ENCODE measurements around the gene NUMBL.
"Not testable (repeated sequence)": the region's sequence is repeated elsewhere in the genome, so short reads cannot be mapped to it uniquely, and the experiment has no call there.

NUMBL gene

GRCh38 chr19:40690050-40690692, at the start of gene NUMBL:
Gene NUMBL (minus strand): TSS chr19:40690651. CDS start chr19:40690483, 168 bp downstream.
- Mint-ChIP-seq H3K27ac (peak within 1 kb of the TSS; percentile 83), H3K4me1 (peaks cover 10% of the 10 kb centered on the region), H3K36me3 (peaks cover 29% of the 10 kb centered on the region), H3K4me3 (peak within 1 kb of the TSS; percentile 92), H3K27me3 (no peaks in the 10 kb centered on the region), H3K9me3 (no peaks in the 10 kb centered on the region)
- ATAC-seq: peak; percentile 39

DNA sequence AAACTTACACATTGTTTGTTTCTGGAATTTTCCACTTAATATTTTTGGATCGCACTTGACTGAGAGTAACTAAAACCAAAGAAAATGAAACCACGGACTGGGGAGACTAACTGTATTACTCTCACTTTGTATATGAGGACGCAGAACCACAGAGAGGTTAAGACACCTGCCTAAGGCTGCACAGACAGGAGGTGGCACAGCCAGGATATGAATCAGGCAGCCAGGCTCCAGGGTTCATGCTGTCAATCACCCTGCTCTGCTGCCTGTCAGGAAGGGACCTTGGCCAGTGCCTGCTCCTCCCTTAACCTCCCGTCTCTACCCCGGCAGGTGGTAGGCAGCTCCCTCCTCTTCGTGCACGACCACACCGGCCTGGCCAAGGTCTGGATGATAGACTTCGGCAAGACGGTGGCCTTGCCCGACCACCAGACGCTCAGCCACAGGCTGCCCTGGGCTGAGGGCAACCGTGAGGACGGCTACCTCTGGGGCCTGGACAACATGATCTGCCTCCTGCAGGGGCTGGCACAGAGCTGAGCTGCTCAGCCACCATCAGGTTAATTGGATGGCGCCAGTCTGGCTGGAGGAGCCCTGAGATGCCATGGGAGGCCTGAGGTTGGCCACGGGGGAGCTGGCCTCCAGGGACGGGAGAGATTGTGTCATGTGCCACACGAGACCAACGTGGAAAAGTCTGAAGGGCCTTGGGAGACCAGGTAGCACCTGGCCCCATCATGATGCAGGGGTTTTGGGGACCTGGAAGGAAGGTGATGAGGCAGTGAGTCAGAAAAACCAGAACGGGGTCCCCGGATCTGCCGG, 48.8 kb upstream of the NUMBL start:
- Mint-ChIP-seq H3K27me3 (no peaks in the 10 kb centered on the region), H3K27ac (no peak overlapping the region), H3K36me3 (peaks cover 39% of the 10 kb centered on the region), H3K9me3 (no peaks in the 10 kb centered on the region), H3K4me3 (no peak overlapping the region), H3K4me1 (no peaks in the 10 kb centered on the region)
- no peak for ATAC-seq

GRCh38 chr19:40737102-40737644, 46.7 kb upstream of the NUMBL start:
- no peaks in the 10 kb centered on the region for H3K27me3 Mint-ChIP-seq
- H3K9me3 Mint-ChIP-seq: no peaks in the 10 kb centered on the region
- H3K4me3 Mint-ChIP-seq: no peak overlapping the region
- H3K27ac Mint-ChIP-seq: no peak overlapping the region
- H3K4me1 Mint-ChIP-seq: no peaks in the 10 kb centered on the region
- H3K36me3 Mint-ChIP-seq: peaks cover 57% of the 10 kb centered on the region
- ATAC-seq: no peak

GRCh38 chr19:40736661-40737060, 46.2 kb upstream of the NUMBL start:
- H3K9me3 Mint-ChIP-seq: no peaks in the 10 kb centered on the region
- no peak overlapping the region for H3K27ac Mint-ChIP-seq
- H3K4me3 Mint-ChIP-seq: no peak overlapping the region
- H3K36me3 Mint-ChIP-seq: peaks cover 61% of the 10 kb centered on the region
- ATAC-seq: no peak
- no peaks in the 10 kb centered on the region for H3K4me1 Mint-ChIP-seq
- H3K27me3 Mint-ChIP-seq: no peaks in the 10 kb centered on the region

DNA sequence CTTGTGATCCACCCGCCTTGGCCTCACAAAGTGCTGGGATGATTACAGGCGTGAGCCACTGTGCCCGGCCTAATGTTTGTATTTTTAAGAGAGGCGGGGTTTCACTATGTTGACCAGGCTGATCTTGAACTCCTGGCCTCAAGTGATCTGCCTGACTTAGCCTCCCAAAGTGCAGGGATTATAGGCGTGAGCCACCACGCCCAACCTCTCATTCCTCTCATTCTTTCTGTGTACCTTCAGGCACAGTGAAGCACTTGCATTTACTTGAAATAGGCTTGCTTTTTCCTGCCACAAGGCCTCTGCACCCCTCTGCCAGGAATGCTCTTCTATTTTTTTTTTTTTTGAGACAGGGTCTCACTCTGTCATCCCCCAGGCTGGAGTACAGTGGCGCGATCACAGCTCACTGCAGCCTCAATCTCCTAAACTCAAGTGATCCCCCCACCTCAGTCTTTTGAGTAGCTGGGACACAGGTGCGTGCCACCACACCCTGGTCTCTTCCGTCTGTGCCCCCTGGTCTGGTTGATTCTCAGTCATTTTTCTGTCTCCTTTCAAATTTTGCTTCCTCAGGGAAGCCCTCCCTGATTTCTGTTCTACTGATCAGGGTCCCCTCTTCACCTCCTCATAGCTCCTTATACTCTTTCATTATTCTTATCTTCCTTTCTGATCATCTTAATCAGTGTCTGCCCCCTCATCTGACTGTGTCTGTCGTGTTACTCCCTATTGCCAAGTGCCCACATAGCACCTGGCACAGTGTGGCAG, 44.7 kb upstream of the NUMBL start:
- ATAC-seq: no peak
- Mint-ChIP-seq H3K4me3 (no peak overlapping the region), H3K27ac (no peak overlapping the region), H3K36me3 (peaks cover 75% of the 10 kb centered on the region), H3K9me3 (no peaks in the 10 kb centered on the region), H3K4me1 (no peaks in the 10 kb centered on the region), H3K27me3 (no peaks in the 10 kb centered on the region)

DNA sequence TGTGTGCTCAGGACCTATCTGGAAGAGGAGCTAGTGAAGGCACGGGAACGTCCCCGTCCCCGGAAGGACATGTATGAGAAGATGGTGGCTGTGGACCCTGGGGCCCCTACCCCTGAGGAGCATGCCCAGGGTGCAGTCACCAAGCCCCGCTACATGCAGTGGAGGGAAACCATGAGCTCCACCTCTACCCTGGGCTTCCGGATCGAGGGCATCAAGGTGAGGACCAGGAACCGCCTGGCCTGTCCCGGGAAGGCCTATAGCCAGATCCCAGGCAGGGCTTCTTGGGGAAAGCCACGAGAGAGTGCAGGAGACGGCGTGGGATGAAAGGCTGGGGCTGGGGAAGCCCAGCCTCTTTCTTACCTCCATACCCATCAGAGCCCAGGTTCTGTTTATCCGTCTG, 42.7 kb upstream of the NUMBL start:
- ATAC-seq: no peak
- H3K27ac Mint-ChIP-seq: no peak overlapping the region
- H3K27me3 Mint-ChIP-seq: no peaks in the 10 kb centered on the region
- no peak overlapping the region for H3K4me3 Mint-ChIP-seq
- no peaks in the 10 kb centered on the region for H3K9me3 Mint-ChIP-seq
- H3K36me3 Mint-ChIP-seq: peaks cover 64% of the 10 kb centered on the region
- no peaks in the 10 kb centered on the region for H3K4me1 Mint-ChIP-seq

GRCh38 chr19:40732304-40732703, 41.9 kb upstream of the NUMBL start:
- not testable (repeated sequence) for H3K27me3 Mint-ChIP-seq, H3K9me3 Mint-ChIP-seq, H3K4me3 Mint-ChIP-seq, H3K27ac Mint-ChIP-seq, H3K4me1 Mint-ChIP-seq, ATAC-seq
- H3K36me3 Mint-ChIP-seq: peaks cover 59% of the 10 kb centered on the region

- H3K36me3 Mint-ChIP-seq: peaks cover 56% of the 10 kb centered on the region
- H3K9me3 Mint-ChIP-seq, H3K4me3 Mint-ChIP-seq, H3K4me1 Mint-ChIP-seq, H3K27me3 Mint-ChIP-seq, ATAC-seq, H3K27ac Mint-ChIP-seq: not testable (repeated sequence)
Observed at GRCh38 chr19:40730065-40730464, 39.6 kb upstream of the NUMBL start.

DNA sequence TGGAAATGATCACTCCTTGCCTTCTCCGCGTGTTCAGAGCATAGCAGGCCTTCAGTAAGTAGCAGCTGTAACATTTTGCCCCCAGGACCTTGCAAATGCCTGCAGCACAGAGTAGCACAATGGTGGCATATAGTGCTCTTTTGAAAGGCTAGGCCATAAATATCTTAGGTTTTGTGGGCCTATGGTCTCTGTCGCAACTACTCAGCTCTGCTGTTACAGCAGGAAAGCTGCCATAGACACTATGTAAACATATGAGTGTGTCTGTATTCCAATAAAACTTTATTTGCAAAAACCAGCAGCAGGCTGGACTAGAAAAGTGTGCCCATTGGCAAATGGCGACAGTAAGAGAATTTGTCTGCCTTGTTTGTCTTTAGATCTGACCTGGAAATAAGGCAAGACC, 35.8 kb upstream of the NUMBL start:
- H3K36me3 Mint-ChIP-seq: peaks cover 60% of the 10 kb centered on the region
- H3K27ac Mint-ChIP-seq: no peak overlapping the region
- H3K4me3 Mint-ChIP-seq: no peak overlapping the region
- no peaks in the 10 kb centered on the region for H3K9me3 Mint-ChIP-seq
- no peaks in the 10 kb centered on the region for H3K27me3 Mint-ChIP-seq
- no peak for ATAC-seq
- H3K4me1 Mint-ChIP-seq: peaks cover 22% of the 10 kb centered on the region

- ATAC-seq: no peak
- no peaks in the 10 kb centered on the region for H3K9me3 Mint-ChIP-seq
- no peaks in the 10 kb centered on the region for H3K27me3 Mint-ChIP-seq
- no peak overlapping the region for H3K4me3 Mint-ChIP-seq
- H3K4me1 Mint-ChIP-seq: peaks cover 37% of the 10 kb centered on the region
- no peak overlapping the region for H3K27ac Mint-ChIP-seq
- H3K36me3 Mint-ChIP-seq: peaks cover 60% of the 10 kb centered on the region
Observed at GRCh38 chr19:40724855-40725254, 34.4 kb upstream of the NUMBL start.

GRCh38 chr19:40724315-40724714, 33.9 kb upstream of the NUMBL start:
- no peaks in the 10 kb centered on the region for H3K27me3 Mint-ChIP-seq
- H3K27ac Mint-ChIP-seq: no peak overlapping the region
- H3K4me1 Mint-ChIP-seq: peaks cover 39% of the 10 kb centered on the region
- no peak for ATAC-seq
- no peak overlapping the region for H3K4me3 Mint-ChIP-seq
- peaks cover 60% of the 10 kb centered on the region for H3K36me3 Mint-ChIP-seq
- H3K9me3 Mint-ChIP-seq: no peaks in the 10 kb centered on the region

DNA sequence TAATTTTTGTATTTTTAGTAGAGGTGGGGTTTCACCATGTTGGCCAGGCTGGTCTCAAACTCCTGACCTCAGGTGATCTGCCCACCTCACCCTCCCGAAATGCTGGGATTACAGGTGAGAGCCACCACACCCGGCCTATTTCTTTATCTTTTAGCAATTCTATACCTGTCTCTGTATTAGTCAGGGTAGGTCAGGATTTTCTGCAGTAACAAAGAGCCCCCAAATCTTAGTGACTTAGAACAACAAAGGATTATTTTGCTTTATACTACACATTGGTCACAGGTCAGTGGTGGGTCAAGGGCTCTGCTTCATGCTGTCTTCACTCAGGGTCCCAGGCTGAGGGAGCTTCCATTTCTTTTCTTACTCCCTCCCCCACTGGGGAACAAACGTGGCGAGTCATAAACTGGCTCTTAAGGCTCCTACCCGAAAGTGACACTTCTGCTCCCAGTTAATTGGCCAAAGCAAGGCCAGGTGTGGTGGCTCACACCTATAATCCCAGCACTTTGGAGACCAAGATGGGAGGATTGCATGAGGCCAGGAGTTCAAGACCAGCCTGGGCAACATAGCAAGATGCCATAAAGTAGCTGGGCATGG, 33.3 kb upstream of the NUMBL start:
- Mint-ChIP-seq H3K27me3 (no peaks in the 10 kb centered on the region), H3K27ac (no peak overlapping the region), H3K36me3 (peaks cover 60% of the 10 kb centered on the region), H3K4me1 (peaks cover 45% of the 10 kb centered on the region), H3K9me3 (no peaks in the 10 kb centered on the region), H3K4me3 (no peak overlapping the region)
- ATAC-seq: no peak

DNA sequence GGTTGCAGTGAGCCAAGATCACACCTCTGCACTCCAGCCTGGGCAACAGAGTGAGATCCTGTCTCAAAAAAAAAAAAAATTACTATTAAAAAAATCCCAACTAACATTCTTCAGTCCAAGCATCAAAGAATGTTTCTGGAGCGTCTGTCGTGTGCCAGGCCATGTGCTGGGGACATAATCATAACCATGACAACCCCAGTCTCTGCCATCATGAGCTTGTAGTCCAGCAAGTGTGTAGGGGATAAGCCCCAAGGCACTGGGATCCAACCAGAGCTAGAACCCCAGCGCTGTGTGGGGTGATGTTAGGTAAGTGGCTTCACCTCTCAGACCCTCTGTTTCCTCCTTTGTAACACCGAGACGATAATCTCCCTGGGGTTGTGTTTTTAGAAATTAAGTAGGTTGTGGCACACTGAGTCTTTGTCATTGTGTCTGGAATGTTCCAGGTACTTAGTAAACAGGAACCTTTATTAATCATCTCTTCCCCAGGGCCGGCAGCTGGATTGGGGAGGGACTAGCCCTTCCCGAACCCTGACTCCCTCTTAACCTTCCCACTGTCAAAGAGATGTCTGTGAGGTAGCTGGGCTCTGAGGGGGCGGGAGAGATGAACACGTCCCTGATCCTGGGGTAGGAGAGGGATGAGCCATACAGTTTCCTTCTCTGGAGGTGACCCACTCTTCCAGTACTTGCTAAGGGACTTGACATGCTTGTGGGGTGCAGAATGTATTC, 31.6 kb upstream of the NUMBL start:
- H3K9me3 Mint-ChIP-seq: no peaks in the 10 kb centered on the region
- H3K4me3 Mint-ChIP-seq: no peak overlapping the region
- ATAC-seq: no peak
- H3K36me3 Mint-ChIP-seq: peaks cover 60% of the 10 kb centered on the region
- H3K4me1 Mint-ChIP-seq: peaks cover 52% of the 10 kb centered on the region
- no peaks in the 10 kb centered on the region for H3K27me3 Mint-ChIP-seq
- H3K27ac Mint-ChIP-seq: no peak overlapping the region

- Mint-ChIP-seq H3K9me3 (no peaks in the 10 kb centered on the region), H3K27ac (peak overlapping the region; percentile 4), H3K4me3 (peak overlapping the region; percentile 3), H3K4me1 (peaks cover 56% of the 10 kb centered on the region), H3K27me3 (no peaks in the 10 kb centered on the region), H3K36me3 (peaks cover 53% of the 10 kb centered on the region)
- no peak for ATAC-seq
Observed at GRCh38 chr19:40721140-40721486, 30.7 kb upstream of the NUMBL start.
